ENCODE data around the gene CSTB.

DNA sequence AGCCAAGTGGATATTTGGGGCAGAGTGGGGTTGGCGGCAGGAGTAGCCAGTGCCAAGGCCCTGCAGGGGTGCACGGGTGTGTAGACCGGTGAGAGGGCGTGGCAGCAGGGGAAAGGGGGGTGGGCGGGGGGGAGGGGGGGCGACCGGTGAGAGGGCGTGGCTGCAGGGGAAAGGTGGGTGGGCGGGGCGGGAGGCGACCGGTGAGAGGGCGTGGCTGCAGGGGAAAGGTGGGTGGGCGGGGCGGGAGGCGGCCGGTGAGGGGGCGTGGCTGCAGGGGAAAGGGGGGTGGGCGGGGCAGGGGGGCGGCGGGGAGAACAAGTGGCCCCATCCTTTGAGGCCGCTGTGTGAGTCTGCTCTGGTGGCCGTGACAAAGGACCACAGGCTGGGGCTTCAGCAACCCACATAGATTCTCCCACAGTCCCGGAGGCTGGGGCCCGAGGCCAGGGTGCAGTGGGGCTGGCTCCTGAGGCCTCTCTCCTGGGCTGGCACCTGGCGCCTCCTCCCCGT is 39.1 kb upstream of the CSTB start:
- TF ChIP-seq, protein P1, sequence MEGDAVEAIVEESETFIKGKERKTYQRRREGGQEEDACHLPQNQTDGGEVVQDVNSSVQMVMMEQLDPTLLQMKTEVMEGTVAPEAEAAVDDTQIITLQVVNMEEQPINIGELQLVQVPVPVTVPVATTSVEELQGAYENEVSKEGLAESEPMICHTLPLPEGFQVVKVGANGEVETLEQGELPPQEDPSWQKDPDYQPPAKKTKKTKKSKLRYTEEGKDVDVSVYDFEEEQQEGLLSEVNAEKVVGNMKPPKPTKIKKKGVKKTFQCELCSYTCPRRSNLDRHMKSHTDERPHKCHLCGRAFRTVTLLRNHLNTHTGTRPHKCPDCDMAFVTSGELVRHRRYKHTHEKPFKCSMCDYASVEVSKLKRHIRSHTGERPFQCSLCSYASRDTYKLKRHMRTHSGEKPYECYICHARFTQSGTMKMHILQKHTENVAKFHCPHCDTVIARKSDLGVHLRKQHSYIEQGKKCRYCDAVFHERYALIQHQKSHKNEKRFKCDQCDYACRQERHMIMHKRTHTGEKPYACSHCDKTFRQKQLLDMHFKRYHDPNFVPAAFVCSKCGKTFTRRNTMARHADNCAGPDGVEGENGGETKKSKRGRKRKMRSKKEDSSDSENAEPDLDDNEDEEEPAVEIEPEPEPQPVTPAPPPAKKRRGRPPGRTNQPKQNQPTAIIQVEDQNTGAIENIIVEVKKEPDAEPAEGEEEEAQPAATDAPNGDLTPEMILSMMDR (IDR thresholded peaks at IDR 0.05; ENCODE audit: poor library complexity), result no peak
- no peak for TF ChIP-seq EZH2 (IDR thresholded peaks at IDR 0.05; ENCODE audit: borderline replicate concordance)
- TF ChIP-seq EZH2phosphoT487 (IDR thresholded peaks at IDR 0.05; ENCODE audit: low read depth, severe bottlenecking, unreplicated experiment), result no peak

Data from hepatocyte (in vitro differentiated cells).